GM12873 (cell line): ENCODE measurements around the gene VAV2.

Source experiments
- CTCF ChIP-seq: IDR thresholded peaks from 2 replicates; pipeline ENCODE4 v1.5.1; 2012; ENCODE audit warnings: low read depth, mild to moderate bottlenecking, moderate library complexity, low read length, control low read depth; ENCODE audit not compliant: insufficient read depth; ENCODE audit errors: missing control alignments

VAV2 gene

GRCh38 chr9:133773889-133774655 lies 218.1 kb downstream of the VAV2 start:
- TF ChIP-seq CTCF, result no peak

GRCh38 chr9:133772581-133772980 lies 219.5 kb downstream of the VAV2 start:
- TF ChIP-seq CTCF, result no peak

GRCh38 chr9:133771486-133772482 lies 220.3 kb downstream of the VAV2 start:
- TF ChIP-seq CTCF, result no peak

GRCh38 chr9:133770076-133770777 lies 221.9 kb downstream of the VAV2 start:
- no peak for TF ChIP-seq CTCF

- TF ChIP-seq CTCF, result no peak
Observed at GRCh38 chr9:133769511-133770075, 222.5 kb downstream of the VAV2 start.

GRCh38 chr9:133768859-133769510 lies 223.1 kb downstream of the VAV2 start:
- TF ChIP-seq CTCF, result no peak
